ENCODE data around the gene PSMD14.

DNA sequence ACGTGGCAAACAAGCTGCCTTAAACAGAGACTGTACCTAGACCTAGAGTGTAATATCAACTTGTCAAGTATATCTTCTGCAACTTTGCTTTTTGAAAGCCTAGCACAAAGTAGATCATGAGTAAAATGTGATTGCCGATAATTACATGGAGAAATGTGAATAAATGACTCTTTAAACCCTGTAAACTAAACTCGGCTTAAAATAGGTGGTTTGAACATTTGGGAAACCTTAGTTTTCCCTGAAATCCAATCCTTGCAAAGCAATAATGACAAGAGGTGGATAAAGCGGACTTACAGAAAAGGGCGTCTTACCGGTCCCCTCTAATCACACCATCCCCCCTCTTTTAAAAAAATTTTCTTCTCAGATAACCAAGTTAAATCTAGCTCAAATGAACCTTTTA, 549 bp upstream of the PSMD14 start:
- TF ChIP-seq, protein P1, sequence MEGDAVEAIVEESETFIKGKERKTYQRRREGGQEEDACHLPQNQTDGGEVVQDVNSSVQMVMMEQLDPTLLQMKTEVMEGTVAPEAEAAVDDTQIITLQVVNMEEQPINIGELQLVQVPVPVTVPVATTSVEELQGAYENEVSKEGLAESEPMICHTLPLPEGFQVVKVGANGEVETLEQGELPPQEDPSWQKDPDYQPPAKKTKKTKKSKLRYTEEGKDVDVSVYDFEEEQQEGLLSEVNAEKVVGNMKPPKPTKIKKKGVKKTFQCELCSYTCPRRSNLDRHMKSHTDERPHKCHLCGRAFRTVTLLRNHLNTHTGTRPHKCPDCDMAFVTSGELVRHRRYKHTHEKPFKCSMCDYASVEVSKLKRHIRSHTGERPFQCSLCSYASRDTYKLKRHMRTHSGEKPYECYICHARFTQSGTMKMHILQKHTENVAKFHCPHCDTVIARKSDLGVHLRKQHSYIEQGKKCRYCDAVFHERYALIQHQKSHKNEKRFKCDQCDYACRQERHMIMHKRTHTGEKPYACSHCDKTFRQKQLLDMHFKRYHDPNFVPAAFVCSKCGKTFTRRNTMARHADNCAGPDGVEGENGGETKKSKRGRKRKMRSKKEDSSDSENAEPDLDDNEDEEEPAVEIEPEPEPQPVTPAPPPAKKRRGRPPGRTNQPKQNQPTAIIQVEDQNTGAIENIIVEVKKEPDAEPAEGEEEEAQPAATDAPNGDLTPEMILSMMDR (conservative IDR thresholded peaks at IDR 0.05 in 1 of 2, IDR thresholded peaks at IDR 0.05 in 1 of 2; ENCODE audit: low read depth in 1 of 2, low read length in 2 of 2): no peak
- TF ChIP-seq EZH2 (IDR thresholded peaks at IDR 0.05; ENCODE audit: low read length, missing control alignments): no peak

Measured in fibroblast of lung (primary cell).